Type B pancreatic cell (in vitro differentiated cells): Measurements from ENCODE around the gene C18orf32. TPM values are rescaled to one million over a fixed set of nuclear protein-coding genes. Genes with fewer than 3 reads are reported as not detected.

Source experiments
- DNase-seq: peaks from one replicate; pipeline ENCODE4 v3.0.0; 2021; ENCODE audit warnings: mixed read lengths; ENCODE audit not compliant: unreplicated experiment; ENCODE audit errors: extremely low spot score
- H3K27ac Mint-ChIP-seq: 2 replicates; pipeline ENCODE4 v1.8.0; 2021; ENCODE audit warnings: mild to moderate bottlenecking, mixed read lengths
- H3K27me3 Mint-ChIP-seq: 2 replicates; pipeline ENCODE4 v1.8.0; 2021; ENCODE audit warnings: mixed read lengths
- H3K36me3 Mint-ChIP-seq: 2 replicates; pipeline ENCODE4 v1.8.0; 2021; ENCODE audit warnings: mixed read lengths
- H3K4me1 Mint-ChIP-seq: one replicate; pipeline ENCODE4 v1.8.0; 2021; ENCODE audit warnings: mixed read lengths; ENCODE audit not compliant: unreplicated experiment
- H3K4me3 Mint-ChIP-seq: 2 replicates; pipeline ENCODE4 v1.8.0; 2021; ENCODE audit warnings: mild to moderate bottlenecking, mixed read lengths
- H3K9me3 Mint-ChIP-seq: 2 replicates; pipeline ENCODE4 v1.8.0; 2021; ENCODE audit warnings: mixed read lengths
- total RNA-seq: library from RNA; stranded (reverse); gene quantifications from 2 replicates; pipeline ENCODE4 v1.2.1, GENCODE V29; 2021; ENCODE audit warnings: low replicate concordance
- TF ChIP-seq, protein P1 (sequence below): fragments of 200-600 bp; sonication (generic); conservative IDR thresholded peaks from 2 replicates; pipeline ENCODE4 v1.5.0; 2021; ENCODE audit warnings: antibody characterized with exemption, mild to moderate bottlenecking

C18orf32 gene
- total RNA-seq, 1 donor from 2014 or later: 42.1 TPM

DNA sequence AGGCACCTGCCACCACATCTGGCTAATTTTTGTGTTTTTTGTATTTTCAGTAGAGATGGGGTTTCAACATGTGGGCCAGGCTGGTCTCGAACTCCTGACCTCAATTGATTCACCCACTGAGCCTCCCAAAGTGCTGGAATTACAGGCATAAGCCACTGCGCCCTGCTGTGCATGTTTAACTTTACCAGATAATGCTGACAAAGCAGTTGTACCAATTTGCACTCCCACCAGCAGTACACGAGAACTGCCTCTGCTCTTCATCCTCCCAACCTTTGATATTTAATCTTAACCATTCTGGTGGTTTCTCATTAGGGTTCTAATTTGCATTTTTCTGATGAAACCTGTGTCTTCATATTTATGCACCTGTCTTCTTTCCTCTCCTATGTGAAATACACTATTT, 14.6 kb downstream of the C18orf32 start:
- Mint-ChIP-seq H3K4me1 (no peaks in the 10 kb centered on the region), H3K36me3 (no peaks in the 10 kb centered on the region), H3K27ac (no peak overlapping the region), H3K4me3 (no peak overlapping the region), H3K9me3 (no peaks in the 10 kb centered on the region), H3K27me3 (no peaks in the 10 kb centered on the region)
- DNase-seq: no peak
- TF ChIP-seq, protein P1, sequence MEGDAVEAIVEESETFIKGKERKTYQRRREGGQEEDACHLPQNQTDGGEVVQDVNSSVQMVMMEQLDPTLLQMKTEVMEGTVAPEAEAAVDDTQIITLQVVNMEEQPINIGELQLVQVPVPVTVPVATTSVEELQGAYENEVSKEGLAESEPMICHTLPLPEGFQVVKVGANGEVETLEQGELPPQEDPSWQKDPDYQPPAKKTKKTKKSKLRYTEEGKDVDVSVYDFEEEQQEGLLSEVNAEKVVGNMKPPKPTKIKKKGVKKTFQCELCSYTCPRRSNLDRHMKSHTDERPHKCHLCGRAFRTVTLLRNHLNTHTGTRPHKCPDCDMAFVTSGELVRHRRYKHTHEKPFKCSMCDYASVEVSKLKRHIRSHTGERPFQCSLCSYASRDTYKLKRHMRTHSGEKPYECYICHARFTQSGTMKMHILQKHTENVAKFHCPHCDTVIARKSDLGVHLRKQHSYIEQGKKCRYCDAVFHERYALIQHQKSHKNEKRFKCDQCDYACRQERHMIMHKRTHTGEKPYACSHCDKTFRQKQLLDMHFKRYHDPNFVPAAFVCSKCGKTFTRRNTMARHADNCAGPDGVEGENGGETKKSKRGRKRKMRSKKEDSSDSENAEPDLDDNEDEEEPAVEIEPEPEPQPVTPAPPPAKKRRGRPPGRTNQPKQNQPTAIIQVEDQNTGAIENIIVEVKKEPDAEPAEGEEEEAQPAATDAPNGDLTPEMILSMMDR: no peak

DNA sequence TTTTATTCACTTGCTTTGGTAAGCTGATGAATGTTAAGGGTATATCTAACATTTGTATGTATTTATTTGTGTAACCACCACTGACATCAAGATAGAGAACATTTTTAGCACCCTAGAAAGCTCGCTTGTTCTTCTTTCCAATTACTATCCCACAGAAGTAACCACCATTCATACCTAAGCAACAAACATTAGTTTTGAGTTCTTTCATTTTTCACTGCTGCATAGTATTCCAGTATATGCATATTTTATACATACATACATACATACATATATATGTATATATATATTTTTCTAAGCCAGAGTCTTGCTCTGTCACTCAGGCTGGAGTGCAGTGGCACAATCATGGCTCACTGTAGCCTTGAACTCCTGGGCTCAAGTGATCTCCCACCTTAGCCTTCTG, 15.5 kb downstream of the C18orf32 start:
- Mint-ChIP-seq H3K4me1 (no peaks in the 10 kb centered on the region), H3K4me3 (no peak overlapping the region), H3K36me3 (no peaks in the 10 kb centered on the region), H3K27me3 (no peaks in the 10 kb centered on the region), H3K27ac (no peak overlapping the region), H3K9me3 (no peaks in the 10 kb centered on the region)
- DNase-seq: no peak
- TF ChIP-seq, protein P1: no peak

DNA sequence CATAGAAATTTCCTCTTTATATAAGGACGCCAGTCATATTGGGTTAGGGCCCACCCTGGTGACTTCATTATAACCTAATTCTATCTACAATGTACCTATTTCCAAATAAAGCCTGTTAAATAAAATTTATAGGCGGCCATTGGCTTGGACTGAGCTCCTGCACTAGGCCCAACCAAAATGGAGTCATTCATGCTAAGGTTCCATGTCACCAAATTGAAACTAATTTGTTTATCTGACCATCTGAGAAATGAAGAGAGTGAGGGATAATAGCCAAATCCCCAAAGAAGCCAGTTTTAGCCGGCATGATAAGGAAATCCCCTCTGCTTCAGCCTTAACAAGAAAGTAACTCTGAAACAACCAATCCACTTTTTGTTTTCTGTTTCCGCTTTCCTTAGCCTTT, 19.4 kb downstream of the C18orf32 start:
- DNase-seq: no peak
- Mint-ChIP-seq H3K4me1 (peaks cover 8% of the 10 kb centered on the region), H3K4me3 (no peak overlapping the region), H3K27me3 (no peaks in the 10 kb centered on the region), H3K36me3 (no peaks in the 10 kb centered on the region), H3K9me3 (no peaks in the 10 kb centered on the region), H3K27ac (no peak overlapping the region)
- TF ChIP-seq, protein P1: no peak

DNA sequence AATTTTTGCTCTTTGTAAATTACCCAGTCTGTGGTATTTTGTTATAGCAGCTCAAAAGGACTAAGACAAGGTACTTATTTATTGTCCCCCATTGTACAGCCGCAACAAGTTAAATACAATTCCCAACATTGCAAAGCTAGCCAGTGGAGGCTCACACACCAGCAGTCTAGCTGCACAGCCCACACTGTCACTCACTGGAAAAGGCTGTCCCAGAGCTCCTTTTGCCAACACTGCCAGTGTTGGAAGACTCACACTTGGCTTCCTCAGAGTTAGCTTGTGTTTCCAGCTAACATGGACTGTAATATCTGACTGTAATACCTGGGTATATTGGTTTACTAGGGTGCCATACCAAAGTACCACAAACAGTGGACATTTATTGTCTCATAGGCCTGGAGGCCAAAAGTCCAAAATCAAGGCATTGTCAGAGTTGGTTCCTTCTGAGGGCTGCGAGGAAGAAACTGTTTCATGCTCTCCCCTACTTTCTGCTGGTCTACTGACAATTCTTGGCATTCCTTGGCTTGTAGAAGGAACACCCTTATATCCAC, 19.9 kb downstream of the C18orf32 start:
- H3K27me3 Mint-ChIP-seq: no peaks in the 10 kb centered on the region
- no peak for DNase-seq
- no peaks in the 10 kb centered on the region for H3K9me3 Mint-ChIP-seq
- no peaks in the 10 kb centered on the region for H3K36me3 Mint-ChIP-seq
- TF ChIP-seq, protein P1: no peak
- no peak overlapping the region for H3K27ac Mint-ChIP-seq
- H3K4me3 Mint-ChIP-seq: no peak overlapping the region
- H3K4me1 Mint-ChIP-seq: peaks cover 8% of the 10 kb centered on the region

DNA sequence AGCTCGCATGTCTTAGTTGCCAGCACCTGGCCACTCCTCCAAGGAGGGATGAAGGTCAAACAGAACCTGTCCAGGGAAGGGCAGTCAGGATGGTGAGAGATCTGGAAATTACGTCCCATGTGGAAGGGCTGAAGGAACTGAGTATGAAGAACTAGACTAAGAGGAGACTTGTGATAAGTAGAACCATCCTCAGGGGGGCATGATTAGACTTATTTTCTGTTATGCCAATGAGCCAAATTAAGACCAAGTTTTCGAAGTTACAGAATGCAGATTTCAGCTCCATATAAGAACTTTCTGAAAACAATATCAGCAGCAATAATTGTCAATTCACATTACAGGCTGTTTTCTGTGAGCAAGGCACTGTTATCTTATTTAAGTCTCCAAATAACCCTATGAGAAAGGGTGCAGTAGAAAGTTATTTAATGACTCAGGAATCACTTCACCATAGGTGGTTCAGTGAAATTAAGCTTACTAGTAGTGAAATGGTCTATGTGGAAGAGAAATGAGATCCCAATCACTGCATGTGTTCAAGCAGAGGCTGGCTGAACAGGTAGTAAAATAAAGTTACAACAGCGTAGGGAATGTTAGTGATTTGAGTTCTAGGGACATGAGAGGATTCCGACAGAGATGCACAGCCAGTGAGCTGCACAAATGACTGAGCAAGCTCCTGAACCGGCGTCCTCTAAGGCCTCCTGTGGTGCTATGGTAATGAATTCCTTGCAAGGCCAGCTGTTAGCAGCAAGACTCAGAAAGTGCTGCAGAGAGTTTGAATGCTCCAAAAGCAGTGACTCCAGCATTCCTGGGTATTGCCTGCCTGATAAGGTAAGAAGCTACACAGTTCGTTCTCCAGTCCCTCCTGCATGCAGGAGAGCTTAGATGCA, 22.1 kb downstream of the C18orf32 start:
- Mint-ChIP-seq H3K4me3 (no peak overlapping the region), H3K27me3 (no peaks in the 10 kb centered on the region), H3K27ac (no peak overlapping the region), H3K36me3 (no peaks in the 10 kb centered on the region), H3K4me1 (peaks cover 12% of the 10 kb centered on the region), H3K9me3 (no peaks in the 10 kb centered on the region)
- DNase-seq: no peak
- TF ChIP-seq, protein P1: no peak
